Measurements from ENCODE around the gene ACSL3.

- no peak for TF ChIP-seq CTCF (IDR thresholded peaks at IDR 0.05)
- TF ChIP-seq ATF3 (CRISPR knock-in tag; conservative IDR thresholded peaks at IDR 0.05), result no peak
- TF ChIP-seq TCF7 (CRISPR knock-in tag; IDR thresholded peaks at IDR 0.05; ENCODE audit: low read depth), result no peak
- no peak for TF ChIP-seq TEAD1 (CRISPR knock-in tag; IDR thresholded peaks at IDR 0.05)
- TF ChIP-seq PRDM15 (CRISPR knock-in tag; IDR thresholded peaks at IDR 0.05), result no peak
- TF ChIP-seq ERG (CRISPR knock-in tag; IDR thresholded peaks at IDR 0.05), result no peak
- no peak for TF ChIP-seq CREB1 (CRISPR knock-in tag; IDR thresholded peaks at IDR 0.05)
- TF ChIP-seq ZNF232 (CRISPR knock-in tag; IDR thresholded peaks at IDR 0.05), result no peak
- TF ChIP-seq MAX (CRISPR knock-in tag; IDR thresholded peaks at IDR 0.05), result no peak
- no peak for TF ChIP-seq E2F4 (CRISPR knock-in tag; IDR thresholded peaks at IDR 0.05; ENCODE audit: borderline replicate concordance, low read depth)
- TF ChIP-seq ZNF425 (CRISPR knock-in tag; conservative IDR thresholded peaks at IDR 0.05), result no peak
- TF ChIP-seq SOX15 (CRISPR knock-in tag; IDR thresholded peaks at IDR 0.05), result no peak
- no peak for TF ChIP-seq SP1 (CRISPR knock-in tag; conservative IDR thresholded peaks at IDR 0.05)
These were observed 49.0 kb upstream of the ACSL3 start for GRCh38 chr2:222811828-222812227.

All from WTC11 (cell line).